DND-41 (cell line): ENCODE results near the gene HBG1.

ENCODE experiments used
- ATAC-seq: fragments of 200-7000 bp; cut with Tn5 transposase; 3 replicates; pipeline ENCODE4 v1.9.1; 2021; ENCODE audit warnings: low read depth; ENCODE audit not compliant: insufficient read depth
- DNase-seq: peaks from one replicate; pipeline ENCODE4 v3.0.0-alpha.2; 2020
- H2AFZ ChIP-seq: 2 replicates; pipeline ENCODE4 v1.6.0; 2012; ENCODE audit warnings: low read depth, low read length
- H3K27ac ChIP-seq: 2 replicates; pipeline ENCODE4 v1.5.1; 2012; ENCODE audit warnings: low read length, inconsistent platforms
- H3K27me3 ChIP-seq: fragments of 200-600 bp; sonication (generic); 2 replicates; pipeline ENCODE4 v1.6.0; 2012; ENCODE audit warnings: low read length, mild to moderate bottlenecking, inconsistent platforms; ENCODE audit not compliant: insufficient read depth, poor library complexity
- H3K36me3 ChIP-seq: 2 replicates; pipeline ENCODE4 v1.5.1; 2012; ENCODE audit warnings: low read length, inconsistent platforms; ENCODE audit not compliant: insufficient read depth
- H3K4me1 ChIP-seq: 2 replicates; pipeline ENCODE4 v1.5.1; 2012; ENCODE audit warnings: mild to moderate bottlenecking, low read length; ENCODE audit not compliant: insufficient read depth
- H3K4me2 ChIP-seq: 2 replicates; pipeline ENCODE4 v1.6.0; 2012; ENCODE audit warnings: mild to moderate bottlenecking, moderate library complexity, low read length, inconsistent platforms; ENCODE audit not compliant: insufficient read depth
- H3K4me3 ChIP-seq, 2 experiments: fragments of 200-600 bp in 1 of 2; shearing (Covaris generic) in 1 of 2; 2 replicates each; pipeline ENCODE4 v1.5.1; 2012 to 2016; ENCODE audit warnings: inconsistent platforms in 2 of 2, low read length in 2 of 2, mild to moderate bottlenecking in 2 of 2, low read depth in 1 of 2, moderate library complexity in 1 of 2
- H3K79me2 ChIP-seq: 2 replicates; pipeline ENCODE4 v1.6.0; 2012; ENCODE audit warnings: low read length, inconsistent platforms; ENCODE audit not compliant: insufficient read depth
- H3K9ac ChIP-seq: 2 replicates; pipeline ENCODE4 v1.6.0; 2012; ENCODE audit warnings: low read depth, mild to moderate bottlenecking, inconsistent platforms, low read length, moderate library complexity
- H3K9me3 ChIP-seq: 2 replicates; pipeline ENCODE4 v1.5.1; 2012; ENCODE audit warnings: low read length, moderate library complexity, mild to moderate bottlenecking, inconsistent platforms; ENCODE audit not compliant: insufficient read depth, severe bottlenecking
- H4K20me1 ChIP-seq: 2 replicates; pipeline ENCODE4 v1.6.0; 2012; ENCODE audit warnings: low read length; ENCODE audit not compliant: insufficient read depth
- EZH2 ChIP-seq: IDR thresholded peaks from 3 replicates; pipeline ENCODE4 v1.6.1; 2012; ENCODE audit warnings: borderline replicate concordance, low read depth, mild to moderate bottlenecking, moderate library complexity, low read length, inconsistent platforms; ENCODE audit not compliant: severe bottlenecking
- TF ChIP-seq, protein P1 (sequence below): IDR thresholded peaks from 2 replicates; pipeline ENCODE4 v1.5.1; 2012; ENCODE audit warnings: borderline replicate concordance, low read length, moderate library complexity, mild to moderate bottlenecking; ENCODE audit not compliant: poor library complexity, severe bottlenecking; ENCODE audit errors: extremely low read depth

Gene HBG1

DNA sequence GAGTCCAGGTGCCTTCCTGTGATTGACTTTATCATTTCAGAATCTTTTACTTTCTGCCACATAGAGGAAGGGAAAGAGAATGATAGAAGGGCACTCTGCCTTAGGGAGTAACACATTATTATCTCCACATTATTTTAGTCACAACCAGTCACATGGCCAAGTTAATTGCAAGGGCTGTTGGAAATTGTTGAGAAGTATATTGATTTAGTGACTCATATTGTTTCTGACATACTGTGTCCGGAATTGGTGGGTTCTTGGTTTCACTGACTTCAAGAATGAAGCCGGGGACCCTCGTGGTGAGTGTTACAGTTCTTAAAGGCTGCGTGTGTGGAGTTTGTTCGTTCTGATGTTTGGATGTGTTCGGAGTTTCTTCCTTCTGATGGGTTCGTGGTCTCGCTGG is 43.4 kb upstream of the HBG1 start:
- Histone ChIP-seq H3K27me3 (peaks cover 5% of the 10 kb centered on the region), H3K4me2 (no peak overlapping the region), H2AFZ (no peak overlapping the region), H3K9ac (no peak overlapping the region), H3K4me3 (no peak overlapping the region), H4K20me1 (no peaks in the 10 kb centered on the region), H3K79me2 (no peaks in the 10 kb centered on the region), H3K9me3 (no peaks in the 10 kb centered on the region), H3K27ac (no peak overlapping the region), H3K4me1 (no peaks in the 10 kb centered on the region), H3K36me3 (no peaks in the 10 kb centered on the region)
- DNase-seq (no peak), ATAC-seq (no peak)
- TF ChIP-seq, protein P1, sequence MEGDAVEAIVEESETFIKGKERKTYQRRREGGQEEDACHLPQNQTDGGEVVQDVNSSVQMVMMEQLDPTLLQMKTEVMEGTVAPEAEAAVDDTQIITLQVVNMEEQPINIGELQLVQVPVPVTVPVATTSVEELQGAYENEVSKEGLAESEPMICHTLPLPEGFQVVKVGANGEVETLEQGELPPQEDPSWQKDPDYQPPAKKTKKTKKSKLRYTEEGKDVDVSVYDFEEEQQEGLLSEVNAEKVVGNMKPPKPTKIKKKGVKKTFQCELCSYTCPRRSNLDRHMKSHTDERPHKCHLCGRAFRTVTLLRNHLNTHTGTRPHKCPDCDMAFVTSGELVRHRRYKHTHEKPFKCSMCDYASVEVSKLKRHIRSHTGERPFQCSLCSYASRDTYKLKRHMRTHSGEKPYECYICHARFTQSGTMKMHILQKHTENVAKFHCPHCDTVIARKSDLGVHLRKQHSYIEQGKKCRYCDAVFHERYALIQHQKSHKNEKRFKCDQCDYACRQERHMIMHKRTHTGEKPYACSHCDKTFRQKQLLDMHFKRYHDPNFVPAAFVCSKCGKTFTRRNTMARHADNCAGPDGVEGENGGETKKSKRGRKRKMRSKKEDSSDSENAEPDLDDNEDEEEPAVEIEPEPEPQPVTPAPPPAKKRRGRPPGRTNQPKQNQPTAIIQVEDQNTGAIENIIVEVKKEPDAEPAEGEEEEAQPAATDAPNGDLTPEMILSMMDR = no peak
- TF ChIP-seq EZH2 = no peak

DNA sequence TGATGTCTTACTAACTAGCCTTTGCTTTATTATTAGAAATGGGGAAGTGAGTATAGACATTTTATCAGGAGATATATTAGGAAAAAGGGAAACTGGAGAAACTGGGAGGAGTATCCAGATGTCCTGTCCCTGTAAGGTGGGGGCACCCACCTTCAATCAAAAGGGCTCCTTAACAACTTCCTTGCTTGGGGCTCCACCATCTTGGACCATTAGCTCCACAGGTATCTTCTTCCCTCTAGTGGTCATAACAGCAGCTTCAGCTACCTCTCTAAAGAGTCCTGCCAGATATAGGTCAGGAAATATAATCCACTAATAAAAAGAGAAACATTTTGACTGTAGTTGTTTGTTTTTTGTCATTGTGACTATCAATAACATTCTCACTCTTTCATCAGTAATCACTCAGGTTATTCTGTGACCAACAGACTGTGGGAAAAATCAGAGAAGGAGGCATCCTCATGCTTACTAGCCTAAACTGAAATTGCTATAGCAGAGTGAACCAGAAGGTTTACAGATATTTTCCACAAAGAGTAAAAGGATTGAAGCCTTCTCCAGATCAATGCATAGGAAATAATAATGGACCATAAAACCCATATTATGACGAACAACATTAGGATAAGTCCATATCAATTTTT is 41.7 kb upstream of the HBG1 start:
- H2AFZ ChIP-seq = no peak overlapping the region
- DNase-seq (no peak), ATAC-seq (no peak)
- H4K20me1 ChIP-seq = no peaks in the 10 kb centered on the region
- no peak overlapping the region for H3K4me2 ChIP-seq
- no peaks in the 10 kb centered on the region for H3K36me3 ChIP-seq
- no peaks in the 10 kb centered on the region for H3K79me2 ChIP-seq
- TF ChIP-seq, protein P1 = peak; percentile 45
- no peak for TF ChIP-seq EZH2
- no peak overlapping the region for H3K27ac ChIP-seq
- H3K27me3 ChIP-seq = no peaks in the 10 kb centered on the region
- H3K4me1 ChIP-seq = no peaks in the 10 kb centered on the region
- H3K9me3 ChIP-seq = no peaks in the 10 kb centered on the region
- H3K4me3 ChIP-seq = no peak overlapping the region
- H3K9ac ChIP-seq = no peak overlapping the region

DNA sequence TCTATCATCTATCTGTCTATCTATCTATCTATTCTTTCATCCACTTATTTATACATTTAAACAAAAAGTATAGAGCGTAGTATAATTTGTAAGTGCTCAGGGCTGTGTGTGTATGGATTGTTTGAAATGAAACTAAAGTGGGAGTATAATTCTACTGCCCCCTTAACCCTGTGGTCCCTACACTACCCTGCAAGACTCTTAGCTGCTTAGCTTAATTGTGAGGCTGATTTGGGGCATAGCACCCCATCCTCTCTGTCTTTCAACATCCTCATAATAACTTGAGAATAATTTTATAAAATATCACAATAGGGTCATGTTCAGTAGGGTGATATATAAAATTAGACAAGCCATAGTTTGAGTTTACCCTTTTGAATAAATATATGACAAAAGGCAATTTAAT is 40.4 kb upstream of the HBG1 start:
- TF ChIP-seq, protein P1 = no peak
- TF ChIP-seq EZH2 = no peak
- Histone ChIP-seq H3K4me2 (no peak overlapping the region), H4K20me1 (no peaks in the 10 kb centered on the region), H3K27me3 (no peaks in the 10 kb centered on the region), H3K9me3 (no peaks in the 10 kb centered on the region), H3K79me2 (no peaks in the 10 kb centered on the region), H3K27ac (no peak overlapping the region), H3K9ac (no peak overlapping the region), H3K4me3 (no peak overlapping the region), H3K4me1 (no peaks in the 10 kb centered on the region), H3K36me3 (no peaks in the 10 kb centered on the region), H2AFZ (no peak overlapping the region)
- ATAC-seq (no peak), DNase-seq (no peak)
